ENCODE results near the gene C19orf73.

GRCh38 chr19:49155005-49155819, 36.3 kb upstream of the C19orf73 start, which contains the start of gene HRC:
- TF ChIP-seq, protein P1, sequence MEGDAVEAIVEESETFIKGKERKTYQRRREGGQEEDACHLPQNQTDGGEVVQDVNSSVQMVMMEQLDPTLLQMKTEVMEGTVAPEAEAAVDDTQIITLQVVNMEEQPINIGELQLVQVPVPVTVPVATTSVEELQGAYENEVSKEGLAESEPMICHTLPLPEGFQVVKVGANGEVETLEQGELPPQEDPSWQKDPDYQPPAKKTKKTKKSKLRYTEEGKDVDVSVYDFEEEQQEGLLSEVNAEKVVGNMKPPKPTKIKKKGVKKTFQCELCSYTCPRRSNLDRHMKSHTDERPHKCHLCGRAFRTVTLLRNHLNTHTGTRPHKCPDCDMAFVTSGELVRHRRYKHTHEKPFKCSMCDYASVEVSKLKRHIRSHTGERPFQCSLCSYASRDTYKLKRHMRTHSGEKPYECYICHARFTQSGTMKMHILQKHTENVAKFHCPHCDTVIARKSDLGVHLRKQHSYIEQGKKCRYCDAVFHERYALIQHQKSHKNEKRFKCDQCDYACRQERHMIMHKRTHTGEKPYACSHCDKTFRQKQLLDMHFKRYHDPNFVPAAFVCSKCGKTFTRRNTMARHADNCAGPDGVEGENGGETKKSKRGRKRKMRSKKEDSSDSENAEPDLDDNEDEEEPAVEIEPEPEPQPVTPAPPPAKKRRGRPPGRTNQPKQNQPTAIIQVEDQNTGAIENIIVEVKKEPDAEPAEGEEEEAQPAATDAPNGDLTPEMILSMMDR (conservative IDR thresholded peaks at IDR 0.05), result no peak
- TF ChIP-seq EZH2 (IDR thresholded peaks at IDR 0.05; ENCODE audit: low read depth), result no peak
